DMS153 treated with DMSO at 0.1 percent for 48 hours (cell line): Measurements from ENCODE around the gene TBC1D3L.
"Not testable (repeated sequence)": the region's sequence is repeated elsewhere in the genome, so short reads cannot be mapped to it uniquely, and the experiment has no call there.

Source experiments
- DNase-seq: peaks from one replicate; lab custom pipeline; 2025; ENCODE audit not compliant: unreplicated experiment; lab: John Stamatoyannopoulos, UW

Gene TBC1D3L

DNA sequence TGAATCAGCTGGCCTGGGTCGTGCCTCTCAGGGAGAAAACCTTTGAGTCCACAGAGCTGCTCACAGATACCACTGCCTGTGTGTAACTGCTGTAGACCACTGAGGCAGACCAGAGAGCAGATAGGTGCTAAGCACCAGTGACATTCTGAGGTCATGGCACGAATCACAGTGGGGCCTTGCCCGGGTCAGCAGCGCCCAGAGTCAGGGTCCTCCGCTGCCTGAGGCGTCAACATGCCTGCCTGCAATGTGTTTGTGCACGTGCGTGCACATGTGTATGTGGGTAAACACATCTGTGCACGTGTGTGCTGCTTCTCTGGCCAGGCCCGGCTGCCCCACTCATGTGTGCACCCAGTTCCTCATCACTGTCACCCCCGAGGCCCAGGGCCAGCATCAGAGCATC lies at the start of gene TBC1D3L:
TSS of gene TBC1D3L (minus strand) at position 101 of the 400 bp plus-strand sequence. CDS start 1,540 bp downstream, outside the sequence.
- not testable (repeated sequence) for DNase-seq

DNA sequence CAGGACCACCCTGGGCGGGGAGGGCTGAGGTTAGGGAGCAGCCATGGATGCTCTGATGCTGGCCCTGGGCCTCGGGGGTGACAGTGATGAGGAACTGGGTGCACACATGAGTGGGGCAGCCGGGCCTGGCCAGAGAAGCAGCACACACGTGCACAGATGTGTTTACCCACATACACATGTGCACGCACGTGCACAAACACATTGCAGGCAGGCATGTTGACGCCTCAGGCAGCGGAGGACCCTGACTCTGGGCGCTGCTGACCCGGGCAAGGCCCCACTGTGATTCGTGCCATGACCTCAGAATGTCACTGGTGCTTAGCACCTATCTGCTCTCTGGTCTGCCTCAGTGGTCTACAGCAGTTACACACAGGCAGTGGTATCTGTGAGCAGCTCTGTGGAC lies 14.8 kb upstream of the TBC1D3L start, which contains the start of gene TBC1D3D:
TSS of gene TBC1D3D (plus strand) at position 301 of the 400 bp plus-strand sequence. CDS start 1,585 bp downstream, outside the sequence.
- not testable (repeated sequence) for DNase-seq
